ENCODE data around the gene SLC2A11.

The SLC2A11 gene, protein sequence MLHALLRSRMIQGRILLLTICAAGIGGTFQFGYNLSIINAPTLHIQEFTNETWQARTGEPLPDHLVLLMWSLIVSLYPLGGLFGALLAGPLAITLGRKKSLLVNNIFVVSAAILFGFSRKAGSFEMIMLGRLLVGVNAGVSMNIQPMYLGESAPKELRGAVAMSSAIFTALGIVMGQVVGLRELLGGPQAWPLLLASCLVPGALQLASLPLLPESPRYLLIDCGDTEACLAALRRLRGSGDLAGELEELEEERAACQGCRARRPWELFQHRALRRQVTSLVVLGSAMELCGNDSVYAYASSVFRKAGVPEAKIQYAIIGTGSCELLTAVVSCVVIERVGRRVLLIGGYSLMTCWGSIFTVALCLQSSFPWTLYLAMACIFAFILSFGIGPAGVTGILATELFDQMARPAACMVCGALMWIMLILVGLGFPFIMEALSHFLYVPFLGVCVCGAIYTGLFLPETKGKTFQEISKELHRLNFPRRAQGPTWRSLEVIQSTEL

DNA sequence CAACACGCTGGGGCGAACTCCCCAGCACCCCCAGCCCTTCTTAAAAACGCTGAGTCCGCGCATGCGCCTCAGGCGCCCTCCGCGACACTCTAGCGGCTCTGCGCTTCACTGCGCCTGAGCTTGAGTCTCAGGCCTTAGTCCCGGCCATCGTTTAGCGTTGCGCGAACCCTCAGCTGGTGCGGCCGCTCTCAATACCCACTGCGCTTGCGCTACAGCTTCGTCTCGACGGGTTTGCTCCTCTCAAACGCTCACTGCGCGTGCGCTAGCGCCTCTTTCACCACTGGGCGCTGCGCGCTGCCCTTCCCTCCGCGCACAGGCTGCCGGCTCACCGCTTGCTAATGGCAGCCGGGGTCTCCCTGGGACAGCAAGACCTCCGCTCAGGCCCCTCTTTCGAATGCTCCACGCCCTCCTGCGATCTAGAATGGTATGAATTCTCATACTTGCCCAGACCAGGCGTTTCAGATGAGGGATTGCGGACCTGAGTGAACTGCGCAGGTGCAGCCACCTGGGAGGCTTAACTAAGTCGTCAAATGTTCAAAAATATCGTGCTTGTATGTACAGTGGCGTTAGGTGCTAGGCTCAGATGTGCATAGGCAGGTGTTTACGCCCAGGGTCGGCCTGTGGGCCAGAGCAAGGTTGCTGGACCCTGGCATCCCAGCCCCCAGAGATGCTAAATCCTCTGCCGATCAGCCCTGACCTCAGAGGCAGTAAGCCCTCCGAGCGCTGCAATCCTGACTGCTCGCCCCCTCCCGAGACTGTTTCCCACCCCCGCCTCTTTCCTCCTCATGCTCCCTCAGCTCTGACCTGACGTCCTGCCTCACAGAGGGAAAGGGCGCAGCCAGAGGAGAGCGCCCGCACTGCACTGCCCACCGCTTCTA lies at the start of gene SLC2A11:
Gene SLC2A11 (plus strand): TSS at position 270 of the 878 bp plus-strand sequence. CDS start 125 bp downstream, at position 395.
- DNase-seq, result peak; percentile 98

DNA sequence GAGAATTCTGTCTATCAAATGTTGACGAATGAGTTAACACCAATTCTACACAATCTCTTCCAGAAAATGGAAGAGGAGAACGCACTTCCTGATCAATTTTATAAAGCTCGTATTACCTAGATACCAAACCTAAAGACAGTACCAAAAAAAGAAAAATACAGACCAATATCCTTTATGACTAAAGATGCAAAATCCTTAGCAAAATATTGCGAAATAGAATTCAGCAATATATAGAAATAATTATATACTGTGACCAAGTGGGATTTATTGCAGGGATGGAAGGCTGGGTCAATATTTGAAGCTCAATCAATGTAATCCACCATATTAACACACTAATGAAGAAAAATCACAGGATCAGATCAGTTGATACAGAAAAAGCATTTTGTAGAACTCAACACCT lies 45.3 kb upstream of the SLC2A11 start:
- no peak for DNase-seq

DNA sequence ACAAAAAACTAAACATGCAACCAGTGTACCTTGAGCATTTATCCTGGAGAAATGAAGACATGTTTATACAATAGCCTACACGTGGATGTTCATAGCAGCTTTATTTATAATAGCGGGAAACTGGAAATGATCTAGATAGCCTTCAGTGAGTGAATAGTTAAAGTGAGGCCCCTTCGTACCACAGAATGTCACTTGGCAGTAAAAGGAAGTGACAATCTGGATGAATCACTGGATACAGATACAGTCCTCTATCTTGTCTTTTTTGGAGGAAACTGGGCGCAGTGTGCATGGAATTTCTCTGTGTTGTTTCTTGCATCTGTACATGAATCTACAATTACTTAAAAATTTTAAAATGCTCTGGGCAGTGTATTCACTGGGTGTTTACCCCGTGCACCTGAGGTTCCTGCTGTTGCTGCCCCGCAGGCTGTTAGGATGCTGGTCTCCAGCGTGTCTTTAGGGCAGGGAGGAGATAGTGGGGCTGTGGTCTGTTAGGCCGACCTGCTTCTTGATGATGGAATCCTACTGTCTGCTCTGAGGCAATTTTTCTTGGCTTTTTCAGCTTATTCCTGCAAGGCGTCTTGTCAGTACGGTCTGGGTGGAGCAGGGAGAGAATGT lies 42.0 kb upstream of the SLC2A11 start:
- DNase-seq, result no peak

DNA sequence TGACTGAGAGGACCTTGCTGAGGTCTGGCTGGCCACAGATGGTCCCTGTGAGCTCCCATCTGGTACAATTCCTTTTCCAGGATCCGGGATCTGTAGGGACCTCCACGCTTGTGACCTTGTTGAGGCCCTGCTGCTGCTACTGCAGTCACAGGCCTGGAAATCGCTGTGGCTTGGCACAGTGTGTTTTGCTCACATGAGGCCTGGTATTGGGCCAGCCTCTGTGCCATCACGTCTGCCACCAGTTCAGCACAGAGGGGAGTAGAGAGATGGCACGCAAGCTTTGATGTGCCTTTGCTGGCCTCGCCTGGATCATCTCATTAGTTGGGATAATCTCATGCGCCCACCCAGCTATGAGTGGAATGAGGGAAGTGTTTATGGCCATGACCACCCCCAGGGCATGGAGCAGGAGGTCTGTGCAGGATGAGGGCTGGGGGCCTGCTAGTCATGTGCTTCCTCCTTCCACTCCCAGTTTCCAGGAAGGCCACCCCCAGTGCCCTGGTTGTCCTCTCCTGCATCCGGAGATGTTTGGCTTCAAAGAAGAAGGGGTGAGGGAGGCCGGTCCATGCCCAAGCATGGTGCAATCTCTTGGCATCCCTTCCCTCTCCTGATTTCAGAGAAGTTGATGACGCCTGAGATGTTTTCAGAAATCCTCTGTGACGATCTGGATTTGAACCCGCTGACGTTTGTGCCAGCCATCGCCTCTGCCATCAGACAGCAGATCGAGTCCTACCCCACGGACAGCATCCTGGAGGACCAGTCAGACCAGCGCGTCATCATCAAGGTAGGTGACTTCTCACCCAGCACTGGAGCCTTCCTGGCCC lies 41.3 kb upstream of the SLC2A11 start:
- no peak for DNase-seq

DNA sequence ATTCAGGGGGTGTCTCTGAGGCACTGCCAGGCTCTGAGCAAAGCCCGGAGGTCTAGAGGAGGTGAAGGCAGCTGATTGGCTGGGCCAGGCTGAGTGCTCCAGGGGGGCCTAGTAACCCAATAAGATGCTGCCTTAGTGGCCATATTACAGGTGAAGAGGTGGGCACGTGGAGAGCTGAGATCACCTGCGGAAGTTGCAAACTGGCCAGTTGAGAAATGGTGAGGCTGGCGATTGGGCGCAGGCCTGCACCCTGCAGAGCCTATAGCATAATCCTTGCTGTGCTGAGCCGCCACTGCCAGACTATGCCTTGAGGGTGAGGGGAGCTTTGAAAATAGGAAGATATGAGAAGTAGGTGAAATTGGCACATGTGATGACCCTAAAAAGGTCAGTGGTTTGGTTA lies 40.5 kb upstream of the SLC2A11 start:
- no peak for DNase-seq

DNA sequence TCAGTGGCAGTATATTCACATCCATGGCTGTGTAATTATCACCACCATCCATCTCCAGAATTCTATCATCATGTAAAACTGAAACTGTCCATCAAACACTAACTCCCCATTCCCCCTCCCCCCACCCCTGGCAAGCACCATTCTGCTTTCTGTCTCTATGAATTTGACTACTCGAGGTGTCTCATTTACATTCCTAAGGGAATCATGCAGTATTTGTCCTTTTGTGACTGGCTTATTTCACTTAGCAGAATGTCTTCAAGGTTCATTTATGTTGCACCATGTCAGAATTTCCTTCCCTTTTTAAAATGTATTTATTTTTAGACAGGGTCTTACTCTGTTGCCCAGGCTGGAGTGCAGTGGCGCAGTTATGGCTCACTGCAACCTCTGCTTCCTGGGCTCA lies 39.1 kb upstream of the SLC2A11 start:
- DNase-seq, result no peak

DNA sequence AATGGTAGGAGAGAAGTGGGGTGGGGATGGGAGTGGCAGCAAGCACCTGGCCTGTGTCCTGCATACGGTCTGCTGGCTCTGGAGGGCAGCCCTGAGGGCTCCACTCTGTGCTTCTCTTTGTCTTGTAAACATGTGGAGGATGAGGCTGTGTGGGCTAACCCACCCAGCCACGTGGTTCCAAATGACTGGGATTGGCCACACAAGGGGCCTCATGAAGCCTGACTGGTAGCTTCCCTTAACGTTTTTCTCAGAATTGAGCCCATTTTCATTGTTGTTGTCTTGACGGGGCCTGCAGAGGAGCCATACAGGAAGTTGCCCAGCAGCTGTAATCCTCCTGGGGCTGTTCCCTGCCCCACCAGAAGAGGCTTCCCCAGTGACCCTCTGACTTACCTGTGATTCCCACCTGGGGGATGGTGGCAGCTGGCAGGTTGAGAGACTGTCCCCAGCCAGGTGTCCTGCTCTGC lies 36.9 kb upstream of the SLC2A11 start:
- no peak for DNase-seq

DNA sequence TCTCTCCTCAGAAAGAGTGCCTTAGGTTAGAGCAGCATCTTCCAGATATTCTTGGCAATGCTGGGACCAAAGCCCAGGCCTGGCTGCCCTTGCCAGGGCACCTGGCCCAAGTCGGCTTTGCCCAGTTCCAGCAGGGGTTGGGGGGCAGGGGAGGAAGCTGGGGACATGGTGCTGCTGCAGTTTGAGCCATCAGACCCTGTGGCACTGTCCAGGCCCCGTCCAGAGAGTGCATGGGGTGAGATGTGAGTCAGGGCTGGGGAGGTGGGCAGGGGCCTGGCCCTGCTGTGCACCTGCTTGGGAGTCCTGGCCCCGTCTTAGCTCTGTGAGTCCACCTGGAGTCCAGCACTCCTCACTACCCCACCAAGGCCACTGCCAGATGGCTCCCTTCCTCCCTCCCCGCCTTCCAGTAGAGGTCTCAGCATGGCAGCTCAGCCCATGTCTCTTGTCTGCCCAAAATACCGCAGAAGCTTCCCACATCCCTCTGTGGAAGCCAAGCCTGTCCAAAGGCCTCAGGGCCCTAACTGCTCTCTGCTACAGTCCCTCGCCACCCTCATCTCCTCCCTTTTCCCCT lies 35.5 kb upstream of the SLC2A11 start:
- DNase-seq, result no peak

DNA sequence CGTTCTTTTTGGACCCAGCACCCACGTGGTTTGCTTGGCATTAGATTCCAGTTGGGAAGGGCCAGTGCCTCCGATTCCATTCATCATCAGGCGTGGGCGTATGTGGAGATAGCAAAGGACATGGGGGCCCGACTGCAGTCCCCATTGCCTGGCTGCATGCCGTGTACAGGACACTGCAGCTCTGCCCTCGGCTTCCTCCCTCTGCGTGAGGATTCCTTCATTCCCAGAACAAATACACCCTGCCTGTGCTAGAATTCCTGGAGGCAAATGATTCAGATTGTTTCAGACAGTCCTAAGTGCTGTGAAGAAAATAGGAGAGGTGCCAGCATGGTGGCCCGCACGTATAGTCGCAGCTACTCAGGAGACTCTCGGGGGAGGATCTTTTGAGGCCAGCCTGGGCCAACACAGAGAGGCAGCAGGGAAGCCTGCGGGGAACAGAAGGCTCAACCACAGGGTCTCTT lies 34.3 kb upstream of the SLC2A11 start:
- no peak for DNase-seq

DNA sequence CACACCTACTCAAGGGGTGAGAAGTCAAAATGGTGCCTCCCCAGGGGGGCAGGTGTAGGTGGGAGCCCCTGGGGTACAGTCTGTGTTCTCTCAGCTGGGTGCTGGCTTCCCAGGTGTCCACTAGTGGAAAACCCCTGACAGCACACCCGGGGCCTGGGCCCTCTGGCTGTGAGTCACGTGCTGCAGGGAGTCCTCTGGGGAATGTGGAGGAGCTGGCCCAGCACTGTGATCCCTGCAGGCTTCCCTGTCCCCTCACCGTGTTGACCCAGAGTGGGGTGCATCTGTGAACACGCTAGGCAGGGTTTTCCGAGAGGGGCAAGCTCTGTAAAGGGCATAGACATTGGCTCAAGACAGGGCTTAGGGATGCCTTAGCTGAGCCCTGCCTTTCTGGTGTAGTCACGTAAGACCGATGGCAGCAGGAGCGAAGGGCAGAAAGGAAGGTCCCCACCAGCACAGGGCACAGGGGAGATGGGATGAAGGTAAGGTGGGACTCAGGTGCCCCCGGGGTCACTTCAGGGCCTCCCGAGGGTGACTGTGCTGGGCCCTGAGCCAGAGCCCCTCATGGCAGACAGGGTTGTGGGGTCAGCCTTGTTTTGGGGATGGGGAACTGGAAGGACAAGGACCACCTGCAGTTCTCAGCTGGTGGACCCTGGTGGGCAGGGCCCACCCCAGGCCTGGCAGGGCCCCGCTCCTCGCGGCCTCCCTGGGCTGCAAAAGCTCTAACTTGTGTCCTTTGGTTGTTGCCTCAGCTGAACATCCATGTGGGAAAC lies 33.0 kb upstream of the SLC2A11 start:
- DNase-seq, result no peak

DNA sequence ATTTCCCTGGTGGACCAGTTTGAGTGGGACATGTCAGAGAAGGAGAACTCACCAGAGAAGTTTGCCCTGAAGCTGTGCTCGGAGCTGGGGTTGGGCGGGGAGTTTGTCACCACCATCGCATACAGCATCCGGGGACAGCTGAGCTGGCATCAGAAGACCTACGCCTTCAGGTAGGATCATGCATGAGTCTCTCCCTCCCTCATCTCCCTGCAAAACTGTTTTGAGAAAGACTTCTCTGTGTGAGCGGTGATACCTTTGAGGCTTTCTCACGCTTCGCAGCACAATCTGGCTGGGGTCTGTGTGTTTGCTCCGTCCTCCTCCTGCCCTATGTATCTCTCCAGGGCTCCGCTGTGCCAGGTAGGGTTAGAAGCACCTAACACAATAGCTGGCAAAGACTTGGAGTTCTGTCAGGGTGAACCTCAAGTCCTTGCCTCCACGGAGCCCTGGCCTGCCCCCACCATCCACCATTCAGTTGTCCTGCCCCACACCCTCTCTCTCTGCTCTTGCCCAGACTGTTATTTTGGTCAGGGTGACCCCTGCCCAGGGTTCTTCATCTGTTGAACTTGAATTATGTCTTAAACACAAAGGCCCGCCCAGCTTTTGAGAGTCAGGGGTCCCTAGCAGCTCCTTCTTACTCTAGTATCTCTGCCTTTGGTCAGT lies 32.3 kb upstream of the SLC2A11 start:
- no peak for DNase-seq

DNA sequence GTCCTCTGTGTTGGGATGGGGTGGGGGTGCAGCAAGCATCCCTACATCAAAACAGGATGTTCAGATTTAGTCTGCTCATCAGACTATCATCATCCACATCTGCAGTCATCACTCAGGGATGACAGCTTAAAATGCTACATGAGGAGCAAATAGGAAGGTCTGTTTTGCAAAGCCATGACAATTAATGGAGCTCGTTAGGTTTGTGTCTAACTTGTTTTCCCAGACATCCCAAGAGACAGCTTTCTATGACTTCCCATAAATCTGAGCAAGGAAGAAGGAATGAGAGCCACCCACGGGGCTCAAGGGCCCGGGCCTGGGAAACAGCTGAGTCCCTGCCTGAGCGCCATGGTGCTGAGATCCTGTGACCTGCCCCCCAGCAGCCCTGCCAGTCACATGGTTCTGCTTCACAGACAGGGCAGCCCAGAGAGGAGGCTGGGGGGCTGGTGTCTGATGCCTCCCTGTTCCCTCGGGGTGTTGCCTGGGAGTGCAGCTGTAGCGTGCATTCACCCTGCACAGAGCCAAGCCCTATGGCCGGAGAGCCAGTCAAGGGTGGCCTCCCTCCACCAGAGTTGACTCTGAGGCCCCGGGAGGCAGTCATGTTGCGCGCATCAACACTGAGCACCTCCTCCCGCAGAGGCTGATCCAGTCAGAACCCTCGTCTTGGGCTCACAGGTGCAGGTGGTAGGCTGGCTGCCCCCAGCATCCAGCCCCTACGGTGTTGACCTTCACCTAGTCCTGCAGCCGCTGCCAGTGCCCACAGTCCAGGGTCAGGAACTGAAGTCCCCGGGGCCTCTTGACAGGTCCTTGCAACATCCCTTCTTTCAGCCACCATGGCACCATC lies 30.9 kb upstream of the SLC2A11 start:
- no peak for DNase-seq

DNA sequence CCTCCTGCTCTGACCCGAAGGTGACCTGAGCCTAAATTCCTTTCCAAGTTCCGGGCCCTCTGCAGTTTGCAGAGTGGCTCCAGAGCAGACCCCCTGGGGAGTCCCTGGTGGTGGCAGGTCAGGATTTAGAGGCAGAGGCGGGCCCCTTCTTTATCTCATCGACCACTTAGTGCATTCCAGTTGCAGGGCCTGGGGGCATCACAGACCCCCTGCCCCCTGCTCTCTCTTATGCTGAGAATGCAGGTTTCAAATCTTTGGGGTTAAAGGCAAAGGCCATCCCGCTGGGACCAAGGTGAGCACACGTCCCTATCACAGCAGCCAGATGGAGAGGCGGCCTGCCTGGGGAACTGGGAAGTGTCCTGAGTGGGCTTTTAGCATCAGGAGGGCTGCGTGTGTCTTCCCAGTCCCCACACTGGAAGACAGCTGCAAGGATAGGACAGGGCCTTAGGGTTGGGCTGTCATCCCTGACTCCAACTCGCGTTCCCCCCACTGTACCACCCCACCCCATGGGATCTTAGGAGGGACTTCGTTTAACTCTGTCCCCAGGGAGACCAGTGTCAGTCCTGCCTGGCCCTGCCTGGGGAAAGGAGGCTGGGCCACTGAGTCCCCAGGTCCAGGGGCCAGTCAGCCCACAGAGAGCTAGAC lies 30.2 kb upstream of the SLC2A11 start:
- DNase-seq, result no peak

DNA sequence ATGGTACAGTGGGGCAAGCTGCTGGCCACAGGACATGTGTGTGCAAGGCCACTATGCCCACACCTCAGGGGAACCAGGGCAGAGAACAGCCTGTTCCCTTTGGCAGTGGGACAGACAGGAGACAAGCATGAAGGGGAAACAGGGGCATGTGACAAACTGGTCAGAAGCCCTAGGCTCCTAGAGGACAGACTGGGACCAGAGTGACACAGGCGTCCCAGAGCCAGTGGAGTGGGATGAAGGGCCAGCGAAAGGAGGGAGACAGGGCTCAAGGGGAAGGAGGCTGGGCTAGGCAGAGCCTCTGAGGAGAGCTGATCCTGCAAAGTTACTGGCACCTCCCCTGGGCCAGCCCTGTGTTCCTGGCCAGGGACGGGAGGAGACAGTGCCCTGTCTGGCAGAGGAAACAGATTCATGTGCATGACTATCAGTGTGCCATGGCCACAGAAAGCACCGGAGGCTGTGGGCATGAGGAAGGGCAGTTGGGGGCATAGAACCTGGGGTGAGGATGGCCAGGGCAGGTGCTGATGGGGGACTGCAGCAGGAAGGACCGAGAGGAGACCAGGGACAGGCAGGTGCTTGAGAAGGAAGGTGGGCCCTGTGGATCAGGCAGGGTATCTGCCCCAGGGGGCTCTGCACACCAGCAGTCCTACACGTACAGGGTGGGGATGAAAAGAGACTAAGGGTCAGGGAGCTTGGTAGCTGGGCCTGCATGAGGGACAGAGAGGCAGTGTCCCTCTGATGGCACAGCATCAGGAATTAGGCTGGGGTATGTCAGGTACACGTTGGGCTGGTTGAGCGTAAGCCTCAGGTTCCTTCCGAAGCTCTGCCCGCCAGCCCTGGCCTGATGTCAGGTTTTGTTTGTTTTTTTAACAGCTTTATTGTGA lies 28.6 kb upstream of the SLC2A11 start:
- DNase-seq, result no peak

DNA sequence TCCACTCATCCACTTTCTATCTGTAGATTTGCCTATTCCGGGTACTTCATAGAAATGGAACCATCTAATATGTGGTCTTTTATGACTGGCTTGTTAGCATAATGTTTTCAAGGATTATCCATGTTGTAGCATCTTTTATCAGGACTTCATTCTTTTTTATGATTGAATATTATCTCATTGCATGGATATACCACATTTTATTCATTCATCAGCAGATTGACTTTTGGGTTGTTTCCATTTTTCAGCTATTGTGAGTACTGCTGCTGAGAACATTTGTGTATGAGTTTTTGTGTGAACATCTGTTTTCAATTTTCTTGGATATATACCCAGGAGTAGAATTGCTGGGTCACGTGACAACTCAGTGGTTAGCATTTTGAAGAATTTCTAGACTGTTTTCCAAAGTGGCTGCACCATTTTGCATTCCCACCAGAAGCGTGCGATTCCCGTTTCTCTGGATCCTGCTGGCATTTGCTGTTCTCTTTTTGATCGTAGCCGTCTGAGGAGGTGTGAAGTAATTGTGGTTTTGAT lies 27.8 kb upstream of the SLC2A11 start:
- no peak for DNase-seq

DNA sequence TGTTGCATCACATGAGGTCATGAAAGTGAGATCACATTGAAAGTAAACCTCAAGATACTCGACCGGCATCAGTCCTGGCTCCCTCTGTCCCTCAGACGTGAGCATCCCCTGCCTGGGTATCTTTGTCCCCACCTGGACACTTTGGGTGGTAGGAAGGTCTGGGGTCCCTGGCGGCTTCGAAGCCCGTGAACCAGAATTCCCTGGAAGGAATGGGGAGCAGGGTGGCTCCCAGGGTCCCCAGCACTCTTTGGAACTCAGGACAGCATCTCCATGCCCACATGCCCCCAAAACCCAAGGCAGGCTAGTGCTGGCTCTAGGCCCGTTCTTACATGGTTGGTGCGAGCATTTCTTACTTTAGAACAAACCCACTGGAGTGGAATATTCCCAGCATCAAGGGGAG lies 26.4 kb upstream of the SLC2A11 start:
- no peak for DNase-seq

DNA sequence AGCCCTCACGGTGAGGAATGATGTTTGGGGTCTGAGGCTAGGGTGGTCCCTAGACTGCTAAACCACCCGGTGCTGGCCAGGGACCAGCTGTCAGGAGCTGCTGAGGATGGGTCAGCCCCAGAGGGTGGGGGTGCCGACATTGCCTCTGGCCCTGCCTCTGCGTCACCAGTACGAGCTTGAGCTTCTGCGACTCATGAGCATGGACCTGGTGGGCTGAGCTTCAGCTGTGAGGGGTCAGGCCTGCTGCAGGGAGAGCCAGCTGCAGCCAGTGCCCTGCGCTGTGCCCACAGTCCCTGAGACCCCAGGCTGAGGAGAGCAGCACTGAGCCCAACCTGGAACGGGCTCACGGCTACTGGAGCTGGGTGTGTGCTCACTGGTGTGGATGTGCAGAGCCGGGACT lies 25.9 kb upstream of the SLC2A11 start:
- DNase-seq, result no peak

Measured in inflammatory macrophage treated with lipopolysaccharide for 1 hour (primary cell).